GM21723 (cell line): ENCODE data around the gene CATSPER3.

Source experiments
- ATAC-seq: cut with Tn5 transposase; IDR thresholded peaks from one replicate; pipeline ENCODE4 v1.9.1; 2021; ENCODE audit warnings: mild to moderate bottlenecking, moderate library complexity; ENCODE audit not compliant: unreplicated experiment

CATSPER3 gene

GRCh38 chr5:134967607-134968006 is at the start of gene CATSPER3:
Gene CATSPER3 (plus strand): TSS chr5:134967907. CDS start chr5:134967992, 85 bp downstream.
- ATAC-seq = no peak

- no peak for ATAC-seq
Observed at GRCh38 chr5:134918861-134919260, 48.8 kb upstream of the CATSPER3 start.

DNA sequence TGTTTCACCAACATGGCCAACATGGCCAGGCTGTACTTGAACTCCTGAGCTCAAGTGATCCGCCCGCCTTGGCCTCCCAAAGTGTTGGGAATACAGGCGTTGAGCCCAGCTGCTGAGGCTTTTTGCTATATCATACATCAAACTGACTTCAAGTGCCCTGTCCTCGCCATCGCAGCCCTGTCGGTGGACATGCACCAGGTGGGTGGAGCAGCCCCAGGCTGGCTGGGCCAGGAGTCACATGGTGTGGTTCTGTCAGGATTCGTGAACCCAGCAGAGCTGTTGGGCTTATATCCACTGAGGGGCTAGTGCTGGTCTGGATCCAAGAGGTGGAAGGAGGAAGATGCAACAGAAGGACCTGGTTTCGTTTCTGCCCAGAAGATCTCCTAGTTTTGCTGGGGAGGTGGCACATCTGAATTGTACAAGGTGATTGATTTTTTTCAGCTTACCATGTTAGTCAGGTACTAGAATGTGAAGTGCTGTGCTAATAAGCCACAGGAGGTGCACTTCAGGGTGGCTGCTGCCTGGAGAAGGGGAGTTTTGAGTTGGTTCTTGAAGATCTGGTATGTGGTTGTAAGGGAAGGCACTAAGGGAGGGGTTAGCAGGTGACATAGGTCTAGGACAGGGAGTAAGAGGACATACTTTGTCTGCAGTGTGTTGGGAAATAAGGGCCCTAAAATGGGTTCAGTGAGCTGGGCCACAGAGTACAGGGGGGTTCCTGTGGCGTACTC is 46.7 kb upstream of the CATSPER3 start:
- no peak for ATAC-seq

DNA sequence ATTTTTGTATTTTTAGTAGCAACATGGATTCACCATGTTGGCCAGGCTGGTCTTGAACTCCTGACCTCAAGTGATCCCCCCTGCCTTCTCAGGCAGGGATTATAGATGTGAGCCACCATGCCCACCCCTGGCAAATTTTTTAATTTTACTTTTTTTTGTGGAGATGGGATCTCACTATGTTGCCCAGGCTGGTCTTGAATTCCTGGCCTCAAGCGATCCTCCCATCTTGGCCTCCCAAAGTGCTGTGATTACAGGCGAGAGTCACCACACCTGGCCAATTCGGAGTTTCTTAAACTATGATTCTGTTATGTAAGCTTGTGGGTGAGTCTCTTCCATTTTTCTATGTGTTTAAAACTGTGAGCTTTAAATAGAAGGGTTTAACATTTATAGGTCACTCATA is 35.2 kb upstream of the CATSPER3 start:
- ATAC-seq = no peak

GRCh38 chr5:134934202-134934601 is 33.5 kb upstream of the CATSPER3 start:
- no peak for ATAC-seq

- no peak for ATAC-seq
Observed at GRCh38 chr5:134935711-134936602, 31.8 kb upstream of the CATSPER3 start.

GRCh38 chr5:134937526-134937925 is 30.2 kb upstream of the CATSPER3 start:
- ATAC-seq = no peak

GRCh38 chr5:134938030-134938429 is 29.7 kb upstream of the CATSPER3 start:
- no peak for ATAC-seq

- ATAC-seq = no peak
Observed at GRCh38 chr5:134939500-134939899, 28.2 kb upstream of the CATSPER3 start.

DNA sequence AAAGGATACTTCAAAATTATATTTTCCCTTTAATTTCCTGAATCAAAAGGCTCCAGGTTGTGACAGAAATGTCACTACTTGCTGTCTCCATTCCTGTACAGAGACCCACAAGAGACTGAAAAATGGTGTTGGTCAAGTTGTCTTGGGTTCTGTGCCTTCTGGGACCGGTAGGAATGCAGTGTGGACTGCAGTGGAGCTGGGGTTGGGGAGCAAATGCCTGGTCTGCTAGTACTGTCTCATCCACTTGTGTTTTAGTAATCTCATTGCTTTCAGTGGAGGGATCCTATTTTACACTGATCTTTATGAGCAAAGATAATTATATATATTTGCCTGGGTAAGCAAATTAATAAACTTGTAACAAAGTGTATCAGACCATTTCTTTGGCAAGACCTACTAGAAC is 24.2 kb upstream of the CATSPER3 start:
- ATAC-seq = no peak

DNA sequence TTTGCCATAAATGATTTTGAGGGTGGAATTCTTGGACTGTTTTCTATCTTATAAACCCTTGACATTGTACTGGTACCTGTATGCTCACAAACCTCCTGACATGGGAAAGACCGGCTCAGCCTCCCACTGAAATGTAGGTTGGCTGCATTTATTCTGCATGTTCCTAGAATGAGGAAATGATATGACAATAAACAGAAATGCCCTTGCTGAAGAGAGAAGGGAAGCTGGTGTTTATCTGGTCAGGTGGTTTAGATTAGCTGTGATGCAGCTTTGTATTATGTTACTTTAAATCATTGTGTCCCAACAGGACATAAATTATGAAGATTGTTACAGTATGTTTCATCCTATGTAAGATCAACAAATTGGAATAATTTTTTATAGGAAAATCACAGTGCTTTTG is 23.1 kb upstream of the CATSPER3 start:
- ATAC-seq = no peak

GRCh38 chr5:134945041-134945440 is 22.7 kb upstream of the CATSPER3 start:
- no peak for ATAC-seq

DNA sequence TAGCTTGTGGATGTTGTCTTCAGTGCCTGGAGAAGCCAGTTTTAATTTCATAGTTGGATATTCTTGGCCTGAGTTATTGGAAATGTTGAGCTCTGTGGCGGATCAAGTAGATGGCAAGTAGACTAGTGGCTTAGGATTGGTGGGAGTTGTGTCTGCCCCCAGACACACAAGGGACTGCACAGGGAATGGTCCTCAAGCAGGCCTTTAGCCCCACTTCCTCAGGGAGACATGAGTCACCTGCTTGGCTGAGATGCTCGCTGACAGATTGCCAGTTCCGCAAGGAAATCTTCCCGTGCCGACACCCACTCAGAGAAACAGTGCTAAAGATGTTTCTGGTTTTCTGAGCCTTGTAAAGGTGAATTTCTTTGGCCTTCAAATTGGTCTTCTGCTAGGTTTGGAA is 18.8 kb upstream of the CATSPER3 start:
- ATAC-seq = no peak

DNA sequence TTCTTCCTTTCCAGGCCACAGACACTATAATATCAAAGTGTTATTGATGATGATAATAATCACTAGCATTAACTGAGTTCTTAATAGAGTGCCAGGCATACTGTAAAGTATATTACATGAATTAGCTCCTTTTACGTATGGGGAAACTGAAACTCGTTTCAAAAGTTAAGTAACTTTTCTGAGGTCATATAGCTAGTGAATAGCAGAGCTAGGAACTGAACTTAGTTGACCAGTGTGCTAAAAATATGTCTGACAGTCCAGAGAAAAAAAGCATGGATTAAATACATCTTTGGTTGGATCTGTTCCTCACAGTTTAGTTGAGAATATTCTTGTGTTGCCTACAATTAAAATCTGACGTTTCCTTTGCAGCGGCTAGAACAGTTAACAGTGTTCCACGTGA is 18.4 kb upstream of the CATSPER3 start:
- ATAC-seq = no peak

GRCh38 chr5:134957920-134958608 is 9.6 kb upstream of the CATSPER3 start:
- no peak for ATAC-seq

GRCh38 chr5:134958755-134959154 is 9.0 kb upstream of the CATSPER3 start:
- ATAC-seq = no peak

DNA sequence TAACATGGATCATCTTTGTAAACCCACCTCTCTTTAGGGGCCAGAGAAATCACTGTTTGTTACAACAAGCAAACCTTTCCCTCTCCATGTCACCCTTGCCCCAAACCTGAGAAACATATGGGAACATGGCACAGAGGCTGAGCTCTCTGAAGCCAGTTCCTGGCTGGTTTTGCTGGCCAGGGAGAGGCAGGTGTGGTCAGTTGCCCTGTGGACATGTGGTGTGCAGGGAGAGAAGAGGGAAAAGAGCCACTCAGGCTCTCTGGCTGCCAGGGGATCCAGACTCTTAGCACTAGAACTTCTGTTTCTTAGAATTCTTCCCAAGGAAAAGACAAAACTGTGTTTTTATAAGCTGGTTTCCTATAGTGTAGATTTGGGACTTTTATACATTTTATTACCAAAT is 4.6 kb upstream of the CATSPER3 start:
- ATAC-seq = no peak

GRCh38 chr5:134964359-134965270 is 3.1 kb upstream of the CATSPER3 start:
- no peak for ATAC-seq

GRCh38 chr5:134965271-134965825 is 2.4 kb upstream of the CATSPER3 start:
- no peak for ATAC-seq

DNA sequence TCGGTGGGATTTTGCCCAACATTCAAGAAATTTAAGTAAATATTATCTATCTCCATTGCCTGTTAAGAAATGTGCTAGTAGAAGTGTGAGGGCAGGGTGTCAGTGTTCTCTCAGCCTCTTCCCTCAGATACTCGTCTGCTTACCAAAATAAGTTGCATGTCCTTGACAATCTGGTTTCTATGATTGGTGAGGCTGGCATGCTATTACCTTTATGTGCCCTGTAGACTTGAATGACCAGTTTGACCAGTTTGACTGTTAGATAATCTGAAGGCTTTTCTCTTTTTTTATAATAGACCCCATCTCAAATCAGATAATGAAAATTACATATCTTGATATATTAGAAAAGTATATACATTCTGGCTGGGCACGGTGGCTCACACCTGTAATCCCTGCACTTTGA is 348 bp downstream of the CATSPER3 start:
- no peak for ATAC-seq
